ENCODE measurements around the gene PRELP. TPM values are rescaled to one million over a fixed set of nuclear protein-coding genes. Genes with fewer than 3 reads are reported as not detected.
"Not testable (repeated sequence)": the region's sequence is repeated elsewhere in the genome, so short reads cannot be mapped to it uniquely, and the experiment has no call there.

Gene PRELP
- polyA plus RNA-seq, 6 donors from 2014 or later: not detected

DNA sequence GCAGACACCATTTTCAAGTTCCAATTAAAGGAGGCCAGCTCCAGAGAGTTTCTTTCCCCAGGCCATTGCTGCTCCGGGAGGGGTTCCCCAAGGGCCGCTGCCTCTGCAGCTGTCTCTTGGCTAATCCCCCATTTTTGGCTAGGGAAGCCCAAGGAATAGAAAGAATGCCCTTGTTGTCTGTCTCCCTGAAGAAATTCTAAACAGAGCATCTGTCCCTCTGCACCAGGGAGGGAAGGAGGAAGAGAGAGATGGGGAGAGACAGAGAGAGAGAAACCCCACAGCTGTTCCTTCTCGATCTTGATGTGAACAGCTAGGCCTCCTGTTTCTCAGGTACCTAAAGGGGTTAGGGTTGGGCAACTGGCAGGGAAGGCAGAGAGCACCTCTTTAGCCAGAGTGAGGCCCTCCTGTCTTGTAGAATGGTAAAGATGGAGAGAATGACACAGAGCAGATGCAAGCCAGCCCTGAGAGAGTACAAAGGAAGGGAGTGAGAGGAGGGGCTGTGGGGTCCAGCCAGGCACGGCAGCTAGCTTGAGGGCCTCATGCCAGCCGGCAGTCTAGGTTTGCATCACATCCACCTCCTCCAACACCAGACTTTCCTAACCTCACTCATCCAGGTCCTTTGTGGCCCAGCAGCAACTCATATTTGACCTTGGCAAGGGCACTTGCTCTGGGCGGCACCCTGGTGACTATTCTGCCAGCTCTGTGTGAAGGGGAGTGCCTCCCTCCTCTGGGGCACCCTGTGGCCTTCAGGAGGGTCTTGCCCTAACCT lies 31.4 kb downstream of the PRELP start:
- DNase-seq (no peak), ATAC-seq (ENCODE audit: low read depth in 2 of 2) (no peak)
- H3K27ac Mint-ChIP-seq: peak overlapping the region in 2 of 6 donors; percentile 53 to 61
- H3K27me3 Mint-ChIP-seq: peaks cover 5 to 22% (median 21%) of the 10 kb centered on the region in 3 donors
- H3K9me3 Mint-ChIP-seq: no peaks in the 10 kb centered on the region
- H3K4me3 Mint-ChIP-seq: no peak overlapping the region
- H3K4me1 Mint-ChIP-seq: peaks cover 0 to 5% (median 3%) of the 10 kb centered on the region in 3 donors
- no peaks in the 10 kb centered on the region for H3K36me3 Mint-ChIP-seq

GRCh38 chr1:203507759-203508158 lies 32.2 kb downstream of the PRELP start:
- DNase-seq: no peak
- no peak for ATAC-seq (ENCODE audit: low read depth in 2 of 2)
- Mint-ChIP-seq H3K36me3 (no peaks in the 10 kb centered on the region), H3K4me1 (peaks cover under 1 to 10% (median 8%) of the 10 kb centered on the region in 3 donors), H3K27me3 (peaks cover 5 to 17% (median 13%) of the 10 kb centered on the region in 3 donors), H3K9me3 (no peaks in the 10 kb centered on the region), H3K4me3 (no peak overlapping the region), H3K27ac (peak overlapping the region in 1 of 6 donors; percentile 28)

- H3K4me3 Mint-ChIP-seq: peak overlapping the region in 1 of 8 donors; percentile 14
- H3K27ac Mint-ChIP-seq: peak overlapping the region in 2 of 6 donors; percentile 16 to 63
- H3K27me3 Mint-ChIP-seq: peaks cover 5 to 9% (median 5%) of the 10 kb centered on the region in 3 donors
- ATAC-seq (ENCODE audit: low read depth in 2 of 2): no peak
- no peak for DNase-seq
- H3K4me1 Mint-ChIP-seq: peaks cover 8 to 15% (median 12%) of the 10 kb centered on the region in 3 donors
- no peaks in the 10 kb centered on the region for H3K9me3 Mint-ChIP-seq
- H3K36me3 Mint-ChIP-seq: no peaks in the 10 kb centered on the region
Measured at GRCh38 chr1:203508463-203509073, 33.0 kb downstream of the PRELP start.

DNA sequence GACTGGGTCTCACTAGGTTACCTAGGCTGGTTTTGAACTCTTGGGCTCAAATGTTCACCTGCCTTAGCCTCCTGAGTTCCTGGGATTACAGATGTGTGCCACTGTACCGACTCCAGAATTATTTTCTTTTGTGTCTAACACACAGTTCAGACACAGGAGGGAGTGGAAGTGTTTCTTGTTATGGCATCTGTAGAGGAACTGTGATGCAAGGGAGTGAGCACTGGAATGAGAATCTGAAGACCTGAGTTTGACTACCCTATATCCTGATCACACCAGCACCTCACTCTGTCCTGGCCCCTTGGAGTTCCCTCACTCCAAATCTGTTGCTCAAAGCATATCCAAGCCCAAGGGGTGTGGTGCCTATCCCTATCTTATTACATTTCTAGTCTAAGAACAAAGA lies 33.5 kb downstream of the PRELP start:
- H3K4me3 Mint-ChIP-seq: no peak overlapping the region
- H3K9me3 Mint-ChIP-seq: no peaks in the 10 kb centered on the region
- peaks cover 8 to 15% (median 12%) of the 10 kb centered on the region in 3 donors for H3K4me1 Mint-ChIP-seq
- H3K27ac Mint-ChIP-seq: peak overlapping the region in 2 of 6 donors; percentile 16 to 26
- H3K36me3 Mint-ChIP-seq: no peaks in the 10 kb centered on the region
- peaks cover 0 to 5% (median 5%) of the 10 kb centered on the region in 3 donors for H3K27me3 Mint-ChIP-seq
- ATAC-seq (ENCODE audit: low read depth in 2 of 2): no peak
- no peak for DNase-seq

DNA sequence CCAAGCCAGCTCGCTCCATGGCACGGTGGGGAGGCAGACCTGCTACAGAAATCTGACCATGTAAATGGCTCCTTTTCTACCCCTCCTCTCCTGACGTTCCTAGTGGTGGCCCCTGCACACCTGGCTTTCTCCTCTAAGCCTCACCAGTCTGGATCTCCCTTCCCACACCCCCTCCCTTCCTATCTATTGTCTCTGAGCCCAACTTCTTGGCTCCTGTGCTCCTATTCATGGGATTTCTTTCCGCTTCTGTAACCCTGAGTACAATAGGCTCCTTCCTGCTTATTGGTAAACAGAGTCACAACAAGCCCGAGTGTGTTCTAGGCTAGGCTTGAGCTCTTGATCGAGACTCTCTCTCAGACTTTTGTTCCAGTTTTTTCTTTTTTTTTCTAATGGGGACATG lies 35.9 kb downstream of the PRELP start:
- peaks cover 8 to 12% (median 9%) of the 10 kb centered on the region in 3 donors for H3K4me1 Mint-ChIP-seq
- H3K9me3 Mint-ChIP-seq: no peaks in the 10 kb centered on the region
- no peak overlapping the region for H3K27ac Mint-ChIP-seq
- ATAC-seq (ENCODE audit: low read depth in 2 of 2) (no peak), DNase-seq (no peak)
- no peaks in the 10 kb centered on the region for H3K36me3 Mint-ChIP-seq
- H3K4me3 Mint-ChIP-seq: no peak overlapping the region
- peaks cover 8 to 15% (median 8%) of the 10 kb centered on the region in 3 donors for H3K27me3 Mint-ChIP-seq

- DNase-seq (no peak), ATAC-seq (ENCODE audit: low read depth in 2 of 2) (no peak)
- H3K4me1 Mint-ChIP-seq: peaks cover 8 to 12% (median 9%) of the 10 kb centered on the region in 3 donors
- H3K27ac Mint-ChIP-seq: no peak overlapping the region
- H3K36me3 Mint-ChIP-seq: no peaks in the 10 kb centered on the region
- H3K4me3 Mint-ChIP-seq: no peak overlapping the region
- peaks cover 8 to 15% (median 8%) of the 10 kb centered on the region in 3 donors for H3K27me3 Mint-ChIP-seq
- H3K9me3 Mint-ChIP-seq: no peaks in the 10 kb centered on the region
Measured at GRCh38 chr1:203511930-203512329, 36.3 kb downstream of the PRELP start.

- H3K36me3 Mint-ChIP-seq: no peaks in the 10 kb centered on the region
- H3K27ac Mint-ChIP-seq: peak overlapping the region in 3 of 6 donors; percentile 4 to 47 (median 39)
- peaks cover 8 to 12% (median 9%) of the 10 kb centered on the region in 3 donors for H3K4me1 Mint-ChIP-seq
- H3K9me3 Mint-ChIP-seq: no peaks in the 10 kb centered on the region
- H3K27me3 Mint-ChIP-seq: peaks cover 8 to 15% (median 8%) of the 10 kb centered on the region in 3 donors
- DNase-seq (no peak), ATAC-seq (ENCODE audit: low read depth in 2 of 2) (no peak)
- no peak overlapping the region for H3K4me3 Mint-ChIP-seq
Measured at GRCh38 chr1:203512517-203512847, 36.9 kb downstream of the PRELP start.

DNA sequence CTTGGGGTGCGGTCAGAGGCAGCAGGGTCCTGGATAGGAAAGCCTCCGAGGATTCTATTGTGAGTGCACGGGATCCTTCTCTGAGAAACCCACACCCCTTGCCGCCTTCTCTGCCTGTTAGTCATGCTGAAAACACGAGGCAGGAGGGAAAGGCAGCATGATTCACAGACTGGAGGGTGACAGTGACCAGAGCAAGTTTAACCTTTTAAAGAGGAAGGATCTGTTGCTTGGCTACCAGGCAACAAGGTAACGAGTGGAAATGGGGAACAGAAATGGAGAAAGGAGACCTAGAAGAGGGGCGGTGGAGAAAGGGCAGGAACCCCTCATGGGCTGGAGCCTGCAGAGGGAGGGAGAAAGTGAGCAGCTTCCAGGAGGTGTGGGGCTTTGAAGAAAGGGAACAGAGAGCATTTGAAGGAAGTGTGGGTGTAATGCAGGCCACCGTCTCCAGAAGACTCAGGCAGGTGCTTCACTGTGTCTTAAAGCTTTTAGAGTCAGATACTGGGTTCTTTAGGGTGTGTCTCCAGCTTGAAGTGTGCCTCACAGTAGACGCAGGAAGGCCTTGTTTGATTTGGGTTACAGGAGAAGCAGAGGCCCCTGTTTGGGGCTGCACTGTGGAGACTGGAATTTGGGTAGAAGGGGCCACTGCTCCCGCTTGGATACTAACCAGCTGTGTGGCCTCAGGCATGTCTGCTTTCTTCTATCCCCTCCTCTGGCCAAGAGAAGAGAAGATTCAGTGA lies 37.4 kb downstream of the PRELP start:
- H3K27me3 Mint-ChIP-seq: peaks cover 8 to 15% (median 8%) of the 10 kb centered on the region in 3 donors
- ATAC-seq (ENCODE audit: low read depth in 2 of 2): peak; percentile 27 to 45
- peak overlapping the region in 2 of 6 donors; percentile 4 to 39 for H3K27ac Mint-ChIP-seq
- H3K9me3 Mint-ChIP-seq: no peaks in the 10 kb centered on the region
- peak overlapping the region in 1 of 8 donors; percentile 26 for H3K4me3 Mint-ChIP-seq
- no peak for DNase-seq
- H3K36me3 Mint-ChIP-seq: no peaks in the 10 kb centered on the region
- H3K4me1 Mint-ChIP-seq: peaks cover 8 to 12% (median 9%) of the 10 kb centered on the region in 3 donors

- H3K27ac Mint-ChIP-seq: peak overlapping the region in 1 of 6 donors; percentile 39
- peaks cover 8 to 11% (median 9%) of the 10 kb centered on the region in 3 donors for H3K4me1 Mint-ChIP-seq
- H3K36me3 Mint-ChIP-seq: no peaks in the 10 kb centered on the region
- ATAC-seq (ENCODE audit: low read depth in 2 of 2): no peak
- peaks cover 8 to 18% (median 8%) of the 10 kb centered on the region in 3 donors for H3K27me3 Mint-ChIP-seq
- no peak for DNase-seq
- no peak overlapping the region for H3K4me3 Mint-ChIP-seq
- no peaks in the 10 kb centered on the region for H3K9me3 Mint-ChIP-seq
Measured at GRCh38 chr1:203513585-203514031, 38.0 kb downstream of the PRELP start.

DNA sequence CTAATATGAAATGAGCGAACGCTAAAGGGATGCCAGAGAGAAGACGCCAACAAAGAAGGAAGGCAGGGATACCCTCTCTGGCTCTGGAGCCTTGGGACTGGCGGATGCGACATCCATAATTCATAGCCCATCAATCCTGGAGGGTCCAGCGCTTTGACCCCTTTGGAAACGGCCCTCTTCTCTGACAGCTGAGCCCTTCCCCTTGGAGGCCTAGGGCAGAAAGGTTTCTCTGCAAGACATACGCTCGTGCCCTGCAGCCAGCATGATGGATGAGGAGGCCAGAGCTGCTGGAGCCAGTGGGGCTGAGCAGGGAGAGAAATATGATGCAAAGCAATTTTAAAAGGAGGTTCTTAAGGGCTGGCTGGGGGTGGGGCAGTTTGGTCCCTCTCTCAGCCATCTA lies 40.6 kb downstream of the PRELP start:
- peaks cover 8 to 21% (median 8%) of the 10 kb centered on the region in 3 donors for H3K27me3 Mint-ChIP-seq
- ATAC-seq (ENCODE audit: low read depth in 2 of 2) (no peak), DNase-seq (no peak)
- H3K27ac Mint-ChIP-seq: no peak overlapping the region
- no peaks in the 10 kb centered on the region for H3K9me3 Mint-ChIP-seq
- H3K4me3 Mint-ChIP-seq: no peak overlapping the region
- H3K36me3 Mint-ChIP-seq: no peaks in the 10 kb centered on the region
- peaks cover 8 to 9% (median 8%) of the 10 kb centered on the region in 3 donors for H3K4me1 Mint-ChIP-seq

DNA sequence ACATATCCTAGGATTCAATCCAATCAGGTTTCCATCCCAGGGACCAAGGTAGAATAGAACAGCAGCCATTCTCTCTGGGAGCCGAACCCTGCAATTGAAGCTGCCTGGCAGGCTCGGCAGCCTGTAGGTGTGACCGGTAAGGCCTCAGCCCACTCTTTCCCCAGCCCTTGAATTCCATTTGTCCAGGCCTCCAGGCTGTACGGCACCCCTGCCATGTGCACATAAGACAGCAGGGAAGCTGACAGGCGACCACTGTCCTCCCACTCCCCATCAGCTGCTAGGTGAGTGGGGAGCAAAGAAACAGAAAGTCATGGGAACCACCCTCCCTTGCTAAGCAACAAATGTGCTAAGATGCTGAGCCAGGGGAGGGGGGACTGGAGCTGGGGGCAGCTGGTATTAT lies 41.3 kb downstream of the PRELP start:
- Mint-ChIP-seq H3K27ac (no peak overlapping the region), H3K4me1 (peaks cover 8 to 9% (median 8%) of the 10 kb centered on the region in 3 donors), H3K9me3 (no peaks in the 10 kb centered on the region), H3K36me3 (no peaks in the 10 kb centered on the region), H3K4me3 (no peak overlapping the region), H3K27me3 (peaks cover 8 to 21% (median 8%) of the 10 kb centered on the region in 3 donors)
- no peak for ATAC-seq (ENCODE audit: low read depth in 2 of 2)
- DNase-seq: no peak

DNA sequence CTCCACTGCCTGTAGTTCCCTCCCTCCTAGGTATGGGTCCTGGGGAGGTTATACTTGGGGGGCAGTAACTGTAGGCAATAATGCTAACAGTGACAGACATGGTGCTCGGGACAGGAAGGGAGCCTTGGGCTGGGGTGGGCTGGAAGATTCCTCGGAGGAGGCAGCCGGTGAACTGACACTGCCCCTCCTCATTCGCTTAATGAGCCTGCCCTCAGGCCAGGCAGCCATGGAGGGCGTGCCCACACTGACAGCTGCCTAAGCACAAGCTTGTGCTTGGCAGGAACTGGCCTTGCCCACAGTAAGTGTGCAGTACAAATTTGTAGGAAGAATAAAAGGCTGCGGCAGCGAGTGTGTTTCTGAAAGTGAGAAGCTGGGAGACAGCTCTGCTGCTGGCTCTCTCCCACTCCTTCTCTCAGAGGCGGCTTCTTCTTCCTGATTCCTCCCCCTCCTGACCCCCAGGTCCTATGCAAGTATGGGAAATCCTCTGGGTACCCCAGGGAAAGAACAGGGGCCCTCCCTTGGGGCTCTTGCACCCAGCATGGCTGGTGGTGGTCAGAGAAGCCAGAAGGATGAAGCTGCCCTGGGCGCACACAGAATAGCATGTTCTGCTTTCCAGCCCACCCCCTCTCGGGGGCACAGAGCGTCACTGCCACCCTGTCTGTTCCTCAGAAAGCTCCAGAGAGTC lies 42.0 kb downstream of the PRELP start:
- H3K27me3 Mint-ChIP-seq: peaks cover 8 to 21% (median 8%) of the 10 kb centered on the region in 3 donors
- H3K4me3 Mint-ChIP-seq: no peak overlapping the region
- ATAC-seq (ENCODE audit: low read depth in 2 of 2) (no peak), DNase-seq (no peak)
- H3K9me3 Mint-ChIP-seq: no peaks in the 10 kb centered on the region
- H3K27ac Mint-ChIP-seq: peak overlapping the region in 1 of 6 donors; percentile 16
- peaks cover 5 to 8% (median 6%) of the 10 kb centered on the region in 3 donors for H3K4me1 Mint-ChIP-seq
- H3K36me3 Mint-ChIP-seq: no peaks in the 10 kb centered on the region

DNA sequence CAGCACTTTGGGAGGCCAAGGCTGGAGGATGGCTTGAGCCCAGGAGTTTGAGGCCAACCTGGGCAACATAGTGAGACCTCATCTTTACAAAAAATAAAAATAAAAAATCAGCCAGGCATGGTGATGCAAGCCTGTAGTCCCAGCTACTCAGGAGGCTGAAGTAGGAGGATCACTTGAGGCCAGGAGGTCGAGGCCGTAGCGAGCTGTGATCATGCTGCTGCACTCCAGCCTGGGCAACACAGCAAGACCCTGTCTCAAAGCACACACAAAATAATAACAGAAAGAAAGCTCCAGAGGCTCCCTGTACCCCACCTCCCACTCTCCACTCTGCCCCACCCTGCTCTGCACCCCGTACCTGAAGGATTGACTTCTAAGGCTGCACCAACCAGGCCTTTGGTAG lies 42.5 kb downstream of the PRELP start:
- not testable (repeated sequence) for H3K36me3 Mint-ChIP-seq; H3K4me3 Mint-ChIP-seq; H3K9me3 Mint-ChIP-seq; ATAC-seq (ENCODE audit: low read depth in 2 of 2); H3K4me1 Mint-ChIP-seq; H3K27ac Mint-ChIP-seq; DNase-seq
- H3K27me3 Mint-ChIP-seq: peaks cover 8 to 21% (median 8%) of the 10 kb centered on the region in 3 donors
